HEK293 (cell line): Measurements from ENCODE around the gene NHS.

Experiments used
- CTCF ChIP-seq: fragments of 450-650 bp; formaldehyde crosslinking; IDR thresholded peaks from 2 replicates; pipeline ENCODE4 v1.5.1; 2016; ENCODE audit warnings: missing biosample characterization, missing genetic modification characterization
- TSHZ1 ChIP-seq: fragments of 450-650 bp; formaldehyde crosslinking; IDR thresholded peaks from 2 replicates; pipeline ENCODE4 v1.5.1; 2016; ENCODE audit warnings: missing biosample characterization, missing genetic modification characterization, borderline replicate concordance
- YY1 ChIP-seq: fragments of 450-650 bp; formaldehyde crosslinking; IDR thresholded peaks from 2 replicates; pipeline ENCODE4 v1.5.1; 2018; ENCODE audit warnings: missing biosample characterization, missing genetic modification characterization
- ZBTB21 ChIP-seq: fragments of 450-650 bp; formaldehyde crosslinking; IDR thresholded peaks from 2 replicates; pipeline ENCODE4 v1.5.1; 2017; ENCODE audit warnings: missing biosample characterization, missing genetic modification characterization
- ZNF24 ChIP-seq: fragments of 450-650 bp; formaldehyde crosslinking; IDR thresholded peaks from 2 replicates; pipeline ENCODE4 v1.5.1; 2016; ENCODE audit warnings: missing biosample characterization, missing genetic modification characterization
- ZNF404 ChIP-seq: fragments of 450-650 bp; formaldehyde crosslinking; IDR thresholded peaks from 2 replicates; pipeline ENCODE4 v1.5.1; 2017; ENCODE audit warnings: missing biosample characterization, missing genetic modification characterization
- ZNF830 ChIP-seq: fragments of 450-650 bp; IDR thresholded peaks from 2 replicates; pipeline ENCODE4 v1.5.0; 2018; ENCODE audit warnings: missing biosample characterization, missing genetic modification characterization, low read depth, mild to moderate bottlenecking, moderate library complexity

- no peak for TF ChIP-seq ZNF830 (tag by site-specific recombination)
- no peak for TF ChIP-seq TSHZ1
- TF ChIP-seq ZNF24 (tag by site-specific recombination) = no peak
- TF ChIP-seq ZNF404 (tag by site-specific recombination) = no peak
- TF ChIP-seq CTCF (tag by site-specific recombination) = no peak
- no peak for TF ChIP-seq ZBTB21
- TF ChIP-seq YY1 = no peak
Observed at GRCh38 chrX:17567187-17567586, 192.2 kb downstream of the NHS start.
